Measurements from ENCODE around the gene SEC16A.

DNA sequence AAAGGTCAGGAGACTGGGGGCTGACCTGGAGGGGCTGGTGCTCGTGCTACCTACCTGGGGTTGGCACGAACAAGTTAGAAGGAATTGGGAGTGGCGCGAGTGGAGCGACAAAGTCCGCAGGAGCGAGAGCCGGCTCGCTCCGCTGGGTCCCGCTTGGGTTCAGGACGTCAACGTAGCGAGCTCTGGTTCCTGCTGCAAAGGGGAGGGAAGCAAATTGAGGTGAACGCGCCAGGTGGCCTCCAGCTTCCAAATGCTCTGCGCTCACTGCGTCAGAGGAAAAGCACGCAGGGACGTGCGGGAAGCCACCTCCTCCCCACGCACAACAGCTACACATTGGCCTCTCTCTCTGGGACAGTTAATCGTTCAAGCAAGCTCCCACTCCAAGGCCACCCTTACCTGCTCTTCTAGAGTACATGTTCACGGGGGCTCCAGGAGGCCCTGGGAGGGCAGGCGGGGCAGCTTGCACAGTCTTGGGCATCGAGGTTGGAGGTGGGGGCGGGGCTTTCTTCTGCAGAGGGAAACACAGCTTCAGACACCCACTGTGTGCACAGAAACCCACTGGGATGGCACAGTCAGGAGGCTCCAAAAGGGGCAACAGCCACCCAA, 35.6 kb downstream of the SEC16A start:
- TF ChIP-seq, protein P1, sequence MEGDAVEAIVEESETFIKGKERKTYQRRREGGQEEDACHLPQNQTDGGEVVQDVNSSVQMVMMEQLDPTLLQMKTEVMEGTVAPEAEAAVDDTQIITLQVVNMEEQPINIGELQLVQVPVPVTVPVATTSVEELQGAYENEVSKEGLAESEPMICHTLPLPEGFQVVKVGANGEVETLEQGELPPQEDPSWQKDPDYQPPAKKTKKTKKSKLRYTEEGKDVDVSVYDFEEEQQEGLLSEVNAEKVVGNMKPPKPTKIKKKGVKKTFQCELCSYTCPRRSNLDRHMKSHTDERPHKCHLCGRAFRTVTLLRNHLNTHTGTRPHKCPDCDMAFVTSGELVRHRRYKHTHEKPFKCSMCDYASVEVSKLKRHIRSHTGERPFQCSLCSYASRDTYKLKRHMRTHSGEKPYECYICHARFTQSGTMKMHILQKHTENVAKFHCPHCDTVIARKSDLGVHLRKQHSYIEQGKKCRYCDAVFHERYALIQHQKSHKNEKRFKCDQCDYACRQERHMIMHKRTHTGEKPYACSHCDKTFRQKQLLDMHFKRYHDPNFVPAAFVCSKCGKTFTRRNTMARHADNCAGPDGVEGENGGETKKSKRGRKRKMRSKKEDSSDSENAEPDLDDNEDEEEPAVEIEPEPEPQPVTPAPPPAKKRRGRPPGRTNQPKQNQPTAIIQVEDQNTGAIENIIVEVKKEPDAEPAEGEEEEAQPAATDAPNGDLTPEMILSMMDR (IDR thresholded peaks at IDR 0.05): no peak
- no peak for TF ChIP-seq POLR2AphosphoS5 (IDR thresholded peaks at IDR 0.05)
- no peak for TF ChIP-seq POLR2A (IDR thresholded peaks at IDR 0.05)

Measured in suprapubic skin (tissue), 4 donors.